K562 (cell line): ENCODE results near the gene BCAP31.

Source experiments
- HCFC1 ChIP-seq: IDR thresholded peaks from 2 replicates; pipeline ENCODE4 v1.6.1; 2012; ENCODE audit warnings: low read depth, low read length, improper control_type of control experiment
- HNRNPUL1 ChIP-seq: fragments of 200-400 bp; formaldehyde crosslinking; IDR thresholded peaks from 2 replicates; pipeline ENCODE4 v1.6.1; 2017; ENCODE audit warnings: low read length
- KDM1A ChIP-seq, 2 experiments: fragments of 450-650 bp; IDR thresholded peaks; 2 replicates each; pipeline ENCODE4 v1.6.1; 2016; ENCODE audit warnings: mild to moderate bottlenecking in 2 of 2
- POLR2AphosphoS5 ChIP-seq: IDR thresholded peaks from 2 replicates; pipeline ENCODE4 v1.6.1; 2011; ENCODE audit warnings: mild to moderate bottlenecking, low read depth, low read length, moderate library complexity; ENCODE audit not compliant: control insufficient read depth, insufficient read depth
- TF ChIP-seq, protein P1 (sequence below), 3 experiments: IDR thresholded peaks in 2 of 3; conservative IDR thresholded peaks in 1 of 3; 2 replicates each; pipeline ENCODE4 v1.5.1; 2011 to 2012; ENCODE audit warnings: low read length in 3 of 3, mild to moderate bottlenecking in 3 of 3, control low read depth in 2 of 3, improper control_type of control experiment in 1 of 3, inconsistent platforms in 1 of 3, low read depth in 1 of 3, mixed read lengths in 1 of 3, moderate library complexity in 1 of 3; ENCODE audit not compliant: insufficient read depth in 2 of 3
- TF ChIP-seq, protein P2 (sequence below): sonication (generic); formaldehyde crosslinking; IDR thresholded peaks from 2 replicates; pipeline ENCODE4 v1.8.1; 2022; ENCODE audit warnings: missing genetic modification reagents
- TF ChIP-seq, protein P3 (sequence below): sonication (generic); formaldehyde crosslinking; IDR thresholded peaks from 2 replicates; pipeline ENCODE4 v1.8.1; 2023; ENCODE audit warnings: mild to moderate bottlenecking, missing genetic modification reagents, moderate library complexity
- TF ChIP-seq, protein P4 (sequence below): IDR thresholded peaks from 2 replicates; pipeline ENCODE4 v1.6.1; 2011; ENCODE audit not compliant: insufficient read length; ENCODE audit errors: extremely low read depth

DNA sequence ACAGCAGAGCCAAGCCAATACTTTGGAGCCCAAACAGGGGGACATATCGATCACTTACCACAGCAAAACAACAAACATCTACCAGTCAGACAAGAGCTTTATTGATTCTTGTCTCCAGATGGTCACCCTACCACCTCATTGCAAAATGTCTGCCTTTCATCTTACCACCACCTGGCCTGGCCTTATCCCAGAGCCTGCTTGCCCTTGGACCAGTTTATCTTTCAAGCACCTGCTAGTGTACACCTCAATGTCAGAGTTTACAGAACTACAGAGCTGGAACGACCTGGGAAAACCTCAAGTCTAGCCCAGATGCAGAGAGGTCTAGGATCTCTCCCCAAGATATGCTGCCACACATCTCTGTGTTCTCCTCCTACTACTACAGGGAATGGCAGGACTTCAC is 4.5 kb downstream of the BCAP31 start:
- TF ChIP-seq, protein P1, sequence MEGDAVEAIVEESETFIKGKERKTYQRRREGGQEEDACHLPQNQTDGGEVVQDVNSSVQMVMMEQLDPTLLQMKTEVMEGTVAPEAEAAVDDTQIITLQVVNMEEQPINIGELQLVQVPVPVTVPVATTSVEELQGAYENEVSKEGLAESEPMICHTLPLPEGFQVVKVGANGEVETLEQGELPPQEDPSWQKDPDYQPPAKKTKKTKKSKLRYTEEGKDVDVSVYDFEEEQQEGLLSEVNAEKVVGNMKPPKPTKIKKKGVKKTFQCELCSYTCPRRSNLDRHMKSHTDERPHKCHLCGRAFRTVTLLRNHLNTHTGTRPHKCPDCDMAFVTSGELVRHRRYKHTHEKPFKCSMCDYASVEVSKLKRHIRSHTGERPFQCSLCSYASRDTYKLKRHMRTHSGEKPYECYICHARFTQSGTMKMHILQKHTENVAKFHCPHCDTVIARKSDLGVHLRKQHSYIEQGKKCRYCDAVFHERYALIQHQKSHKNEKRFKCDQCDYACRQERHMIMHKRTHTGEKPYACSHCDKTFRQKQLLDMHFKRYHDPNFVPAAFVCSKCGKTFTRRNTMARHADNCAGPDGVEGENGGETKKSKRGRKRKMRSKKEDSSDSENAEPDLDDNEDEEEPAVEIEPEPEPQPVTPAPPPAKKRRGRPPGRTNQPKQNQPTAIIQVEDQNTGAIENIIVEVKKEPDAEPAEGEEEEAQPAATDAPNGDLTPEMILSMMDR (IDR thresholded peaks at IDR 0.05 in 2 of 3, conservative IDR thresholded peaks at IDR 0.05 in 1 of 3; ENCODE audit: insufficient read depth in 2 of 3, low read depth in 1 of 3, low read length in 3 of 3) = no peak
- TF ChIP-seq, protein P2, sequence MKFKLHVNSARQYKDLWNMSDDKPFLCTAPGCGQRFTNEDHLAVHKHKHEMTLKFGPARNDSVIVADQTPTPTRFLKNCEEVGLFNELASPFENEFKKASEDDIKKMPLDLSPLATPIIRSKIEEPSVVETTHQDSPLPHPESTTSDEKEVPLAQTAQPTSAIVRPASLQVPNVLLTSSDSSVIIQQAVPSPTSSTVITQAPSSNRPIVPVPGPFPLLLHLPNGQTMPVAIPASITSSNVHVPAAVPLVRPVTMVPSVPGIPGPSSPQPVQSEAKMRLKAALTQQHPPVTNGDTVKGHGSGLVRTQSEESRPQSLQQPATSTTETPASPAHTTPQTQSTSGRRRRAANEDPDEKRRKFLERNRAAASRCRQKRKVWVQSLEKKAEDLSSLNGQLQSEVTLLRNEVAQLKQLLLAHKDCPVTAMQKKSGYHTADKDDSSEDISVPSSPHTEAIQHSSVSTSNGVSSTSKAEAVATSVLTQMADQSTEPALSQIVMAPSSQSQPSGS = no peak
- TF ChIP-seq KDM1A (IDR thresholded peaks at IDR 0.05) (no peak), HCFC1 (no peak), HNRNPUL1 (no peak), POLR2AphosphoS5 (no peak)
- TF ChIP-seq, protein P3, sequence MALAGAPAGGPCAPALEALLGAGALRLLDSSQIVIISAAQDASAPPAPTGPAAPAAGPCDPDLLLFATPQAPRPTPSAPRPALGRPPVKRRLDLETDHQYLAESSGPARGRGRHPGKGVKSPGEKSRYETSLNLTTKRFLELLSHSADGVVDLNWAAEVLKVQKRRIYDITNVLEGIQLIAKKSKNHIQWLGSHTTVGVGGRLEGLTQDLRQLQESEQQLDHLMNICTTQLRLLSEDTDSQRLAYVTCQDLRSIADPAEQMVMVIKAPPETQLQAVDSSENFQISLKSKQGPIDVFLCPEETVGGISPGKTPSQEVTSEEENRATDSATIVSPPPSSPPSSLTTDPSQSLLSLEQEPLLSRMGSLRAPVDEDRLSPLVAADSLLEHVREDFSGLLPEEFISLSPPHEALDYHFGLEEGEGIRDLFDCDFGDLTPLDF (CRISPR knock-in tag) = no peak
- TF ChIP-seq, protein P4, sequence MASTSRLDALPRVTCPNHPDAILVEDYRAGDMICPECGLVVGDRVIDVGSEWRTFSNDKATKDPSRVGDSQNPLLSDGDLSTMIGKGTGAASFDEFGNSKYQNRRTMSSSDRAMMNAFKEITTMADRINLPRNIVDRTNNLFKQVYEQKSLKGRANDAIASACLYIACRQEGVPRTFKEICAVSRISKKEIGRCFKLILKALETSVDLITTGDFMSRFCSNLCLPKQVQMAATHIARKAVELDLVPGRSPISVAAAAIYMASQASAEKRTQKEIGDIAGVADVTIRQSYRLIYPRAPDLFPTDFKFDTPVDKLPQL = no peak
